Upper lobe of right lung (tissue), 1 donor: ENCODE results near the gene PATL1. TPM values are rescaled to one million over a fixed set of nuclear protein-coding genes. Genes with fewer than 3 reads are reported as not detected.
"Not testable (repeated sequence)": the region's sequence is repeated elsewhere in the genome, so short reads cannot be mapped to it uniquely, and the experiment has no call there.

Source experiments
- ATAC-seq: fragments of 200-7000 bp; cut with Tn5 transposase; one replicate; pipeline ENCODE4 v1.9.1; 2020; ENCODE audit warnings: mild to moderate bottlenecking, moderate library complexity
- DNase-seq: peaks from one replicate; pipeline ENCODE4 v3.0.0-alpha.2; 2020
- H3K27ac ChIP-seq: fragments of 200-600 bp; one replicate; pipeline ENCODE4 v1.8.0; 2022
- H3K27me3 ChIP-seq: fragments of 200-600 bp; one replicate; pipeline ENCODE4 v1.8.0; 2022; ENCODE audit warnings: mild to moderate bottlenecking
- H3K36me3 ChIP-seq: fragments of 200-600 bp; one replicate; pipeline ENCODE4 v1.8.0; 2022
- H3K4me1 ChIP-seq: fragments of 200-600 bp; one replicate; pipeline ENCODE4 v1.8.0; 2022
- H3K4me3 ChIP-seq: fragments of 200-600 bp; one replicate; pipeline ENCODE4 v1.8.0; 2022; ENCODE audit warnings: mild to moderate bottlenecking
- H3K9me3 ChIP-seq: fragments of 200-600 bp; one replicate; pipeline ENCODE4 v1.8.0; 2022
- CTCF ChIP-seq: fragments of 200-600 bp; IDR thresholded peaks from one replicate; pipeline ENCODE4 v1.8.0; 2022; ENCODE audit warnings: antibody characterized with exemption
- intact Hi-C: fragments of 100-400 bp; cut with DNase I; formaldehyde crosslinking; loops from one replicate; pipeline ENCODE4 v1.11.0; 2022
- total RNA-seq: library from RNA; stranded (reverse); fragmentation: NEBNext Ultra II Directional; extraction: Animal tissue kit (Norgen Biotek cat#: 25700); gene quantifications from one replicate; pipeline ENCODE4 v1.2.1, GENCODE V29; 2021
- donor health status: DM: no; HTN: yes; CAD: no; lungs with severe emphysema.

The PATL1 gene
- total RNA-seq, 1 donor from 2014 or later = 35.9 TPM

GRCh38 chr11:59691156-59691555, 22.3 kb upstream of the PATL1 start:
- TF ChIP-seq CTCF = no peak
- H3K27ac ChIP-seq = no peak overlapping the region
- no peak for DNase-seq
- no peaks in the 10 kb centered on the region for H3K4me1 ChIP-seq
- H3K36me3 ChIP-seq = no peaks in the 10 kb centered on the region
- peaks cover 5% of the 10 kb centered on the region for H3K9me3 ChIP-seq
- no peak overlapping the region for H3K4me3 ChIP-seq
- no peak for ATAC-seq
- no peaks in the 10 kb centered on the region for H3K27me3 ChIP-seq
- intact Hi-C loops = no loop called here

GRCh38 chr11:59689015-59689414, 20.2 kb upstream of the PATL1 start:
- Histone ChIP-seq H3K36me3 (no peaks in the 10 kb centered on the region), H3K27me3 (no peaks in the 10 kb centered on the region), H3K27ac (no peak overlapping the region), H3K4me3 (no peak overlapping the region), H3K9me3 (peaks cover 5% of the 10 kb centered on the region), H3K4me1 (no peaks in the 10 kb centered on the region)
- TF ChIP-seq CTCF = no peak
- ATAC-seq (no peak), DNase-seq (no peak)
- intact Hi-C loops = no loop called here

GRCh38 chr11:59681260-59681725, 12.5 kb upstream of the PATL1 start:
- ATAC-seq, H3K4me3 ChIP-seq, H3K27ac ChIP-seq, H3K36me3 ChIP-seq, DNase-seq, H3K9me3 ChIP-seq, H3K27me3 ChIP-seq, H3K4me1 ChIP-seq, intact Hi-C loops: not testable (repeated sequence)

- Histone ChIP-seq H3K36me3 (no peaks in the 10 kb centered on the region), H3K27me3 (no peaks in the 10 kb centered on the region), H3K4me1 (no peaks in the 10 kb centered on the region), H3K27ac (no peak overlapping the region), H3K9me3 (no peaks in the 10 kb centered on the region), H3K4me3 (no peak overlapping the region)
- intact Hi-C loops = no loop called here
- DNase-seq (peak; percentile 78), ATAC-seq (peak; percentile 99)
- TF ChIP-seq CTCF = peak; percentile 72
These were observed 11.7 kb upstream of the PATL1 start for GRCh38 chr11:59680287-59681154.

- ATAC-seq (no peak), DNase-seq (no peak)
- Histone ChIP-seq H3K27ac (no peak overlapping the region), H3K4me3 (no peak overlapping the region), H3K27me3 (no peaks in the 10 kb centered on the region), H3K36me3 (no peaks in the 10 kb centered on the region), H3K9me3 (no peaks in the 10 kb centered on the region), H3K4me1 (no peaks in the 10 kb centered on the region)
- intact Hi-C loops = no loop called here
- TF ChIP-seq CTCF = no peak
These were observed 10.5 kb upstream of the PATL1 start for GRCh38 chr11:59679347-59679746.

- H3K9me3 ChIP-seq = no peaks in the 10 kb centered on the region
- no peak for TF ChIP-seq CTCF
- H3K27me3 ChIP-seq = no peaks in the 10 kb centered on the region
- ATAC-seq (no peak), DNase-seq (no peak)
- H3K36me3 ChIP-seq = no peaks in the 10 kb centered on the region
- intact Hi-C loops = no loop called here
- H3K4me1 ChIP-seq = no peaks in the 10 kb centered on the region
- no peak overlapping the region for H3K27ac ChIP-seq
- no peak overlapping the region for H3K4me3 ChIP-seq
These were observed 10.0 kb upstream of the PATL1 start for GRCh38 chr11:59678813-59679165.
